Thyroid gland (tissue), 4 donors: ENCODE data around the gene TBC1D20.

ENCODE experiments used
- CTCF ChIP-seq, 6 experiments: fragments of 200-600 bp in 3 of 6; fragments of 450-650 bp in 3 of 6; sonication (generic) in 3 of 6; IDR thresholded peaks; one replicate each; pipeline ENCODE4 v1.5.1; 2016 to 2019; ENCODE audit warnings: antibody characterized with exemption in 6 of 6, mild to moderate bottlenecking in 2 of 6, inconsistent platforms in 1 of 6, moderate library complexity in 1 of 6
- POLR2A ChIP-seq, 2 donors: fragments of 450-650 bp; IDR thresholded peaks; one replicate each; pipeline ENCODE4 v1.6.1; 2017; ENCODE audit warnings: antibody characterized with exemption in 2 of 2, mild to moderate bottlenecking in 2 of 2, moderate library complexity in 1 of 2

- TF ChIP-seq CTCF (IDR thresholded peaks at IDR 0.05), result no peak
- no peak for TF ChIP-seq POLR2A (IDR thresholded peaks at IDR 0.05)
Measured at GRCh38 chr20:404088-404487, 58.2 kb downstream of the TBC1D20 start.
